PC-3 (cell line): Measurements from ENCODE around the gene CCNB2. TPM values are rescaled to one million over a fixed set of nuclear protein-coding genes. Genes with fewer than 3 reads are reported as not detected.

Source experiments
- ATAC-seq: fragments of 200-7000 bp; cut with Tn5 transposase; 2 replicates; pipeline ENCODE4 v1.9.1; 2020; ENCODE audit warnings: mild to moderate bottlenecking, moderate library complexity
- BruUV-seq: library from RNA; stranded (reverse); fragments of 400-500 nt; replicated peaks from 2 replicates; lab custom pipeline; 2021; lab: Mats Ljungman, UMichigan
- CTCF ChIA-PET: fragments of 300-600 bp; sonication (Branson Sonifier 250); formaldehyde crosslinking; loops from one replicate; lab custom pipeline; 2022; ENCODE audit warnings: antibody characterized with exemption; lab: Charles Lee
- POLR2A ChIA-PET: fragments of 300-600 bp; sonication (Branson Sonifier 250); formaldehyde crosslinking; loops from one replicate; lab custom pipeline; 2022; ENCODE audit warnings: antibody characterized with exemption; ENCODE audit not compliant: unreplicated experiment; lab: Charles Lee
- DNase-seq: peaks from one replicate; pipeline ENCODE4 v3.0.0-alpha.2; 2015
- H2AFZ ChIP-seq: fragments of 300-600 bp; sonication (generic); 2 replicates; pipeline ENCODE4 v1.6.0; 2016; ENCODE audit warnings: antibody characterized with exemption, low read length
- H3F3A ChIP-seq: fragments of 300-600 bp; sonication (generic); one replicate; pipeline ENCODE4 v1.6.0; 2017; ENCODE audit warnings: antibody characterized with exemption, low read length, control low read depth, mild to moderate bottlenecking; ENCODE audit not compliant: unreplicated experiment
- H3K27ac ChIP-seq: fragments of 300-600 bp; sonication (generic); 2 replicates; pipeline ENCODE4 v1.5.1; 2016; ENCODE audit warnings: mild to moderate bottlenecking, low read length
- H3K27me3 ChIP-seq: fragments of 300-600 bp; sonication (generic); 2 replicates; pipeline ENCODE4 v1.6.1; 2016; ENCODE audit warnings: low read length, mixed read lengths
- H3K36me3 ChIP-seq: fragments of 300-600 bp; sonication (generic); 2 replicates; pipeline ENCODE4 v1.6.1; 2016; ENCODE audit warnings: low read depth, mixed run types, low read length, mixed read lengths
- H3K4me1 ChIP-seq: fragments of 300-600 bp; sonication (generic); 2 replicates; pipeline ENCODE4 v1.5.1; 2016; ENCODE audit warnings: low read length; ENCODE audit not compliant: insufficient read depth
- H3K4me2 ChIP-seq: fragments of 300-600 bp; sonication (generic); 2 replicates; pipeline ENCODE4 v1.6.0; 2016; ENCODE audit warnings: low read length
- H3K4me3 ChIP-seq: fragments of 300-600 bp; sonication (generic); 2 replicates; pipeline ENCODE4 v1.5.1; 2016; ENCODE audit warnings: mild to moderate bottlenecking, low read length, mixed read lengths
- H3K79me2 ChIP-seq: fragments of 300-600 bp; sonication (generic); 2 replicates; pipeline ENCODE4 v1.6.1; 2017; ENCODE audit warnings: low read length, mixed read lengths
- H3K9ac ChIP-seq: fragments of 300-600 bp; sonication (generic); 2 replicates; pipeline ENCODE4 v1.6.0; 2016; ENCODE audit warnings: mild to moderate bottlenecking, low read length
- H3K9me2 ChIP-seq: fragments of 300-600 bp; sonication (generic); replicated peaks from 2 replicates; pipeline ENCODE4 v1.6.1; 2016; ENCODE audit warnings: mixed run types, low read length, mixed read lengths
- H3K9me3 ChIP-seq: fragments of 300-600 bp; sonication (generic); 2 replicates; pipeline ENCODE4 v1.6.1; 2016; ENCODE audit warnings: low read length, mixed read lengths
- H4K20me1 ChIP-seq: fragments of 300-600 bp; sonication (generic); 2 replicates; pipeline ENCODE4 v1.6.1; 2016; ENCODE audit warnings: low read length, mixed read lengths
- EZH2 ChIP-seq: fragments of 300-600 bp; sonication (generic); IDR thresholded peaks from one replicate; pipeline ENCODE4 v1.6.1; 2017; ENCODE audit warnings: antibody characterized with exemption, mild to moderate bottlenecking, low read length; ENCODE audit not compliant: unreplicated experiment
- EZH2phosphoT487 ChIP-seq: fragments of 300-600 bp; sonication (generic); IDR thresholded peaks from 2 replicates; pipeline ENCODE4 v1.6.1; 2018; ENCODE audit warnings: mild to moderate bottlenecking, antibody characterized with exemption, low read length, borderline replicate concordance
- intact Hi-C: fragments of 100-400 bp; cut with micrococcal nuclease; formaldehyde crosslinking; loops from 2 replicates; pipeline ENCODE4 v1.9.0; 2023
- total RNA-seq: library from RNA; depleted of rRNA; stranded (reverse); fragments of >200 nt; gene quantifications from 2 replicates; pipeline ENCODE4 v1.2.3, GENCODE V29; 2014
- TF ChIP-seq, protein P1 (sequence below): fragments of 300-600 bp; sonication (generic); conservative IDR thresholded peaks from 2 replicates; pipeline ENCODE4 v1.5.1; 2017; ENCODE audit warnings: antibody characterized with exemption, low read depth, mild to moderate bottlenecking, low read length

Gene CCNB2
- total RNA-seq, 1 experiment from 2014 or later: 61.7 TPM

DNA sequence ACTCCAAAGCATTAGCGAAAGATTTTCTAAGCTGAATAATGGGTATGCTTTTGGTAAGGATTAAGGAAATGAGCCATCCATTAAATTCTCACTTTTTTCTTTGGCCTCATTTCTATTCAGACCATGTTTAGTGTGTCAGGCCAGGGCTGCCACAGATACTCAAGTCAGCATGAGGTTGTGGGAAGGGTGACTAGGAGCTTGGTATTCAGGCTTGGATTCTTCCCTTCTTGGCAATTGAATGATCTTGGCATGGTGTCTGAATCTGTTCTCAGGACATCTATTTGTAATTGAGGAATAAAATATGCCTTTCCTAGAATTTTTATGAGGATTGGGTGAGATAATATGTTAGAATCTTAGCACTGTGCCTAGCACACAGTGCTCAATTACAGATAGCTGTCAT, 11.2 kb downstream of the CCNB2 start:
- peaks cover 46% of the 10 kb centered on the region for H3K36me3 ChIP-seq
- CTCF ChIA-PET: no interaction called here

DNA sequence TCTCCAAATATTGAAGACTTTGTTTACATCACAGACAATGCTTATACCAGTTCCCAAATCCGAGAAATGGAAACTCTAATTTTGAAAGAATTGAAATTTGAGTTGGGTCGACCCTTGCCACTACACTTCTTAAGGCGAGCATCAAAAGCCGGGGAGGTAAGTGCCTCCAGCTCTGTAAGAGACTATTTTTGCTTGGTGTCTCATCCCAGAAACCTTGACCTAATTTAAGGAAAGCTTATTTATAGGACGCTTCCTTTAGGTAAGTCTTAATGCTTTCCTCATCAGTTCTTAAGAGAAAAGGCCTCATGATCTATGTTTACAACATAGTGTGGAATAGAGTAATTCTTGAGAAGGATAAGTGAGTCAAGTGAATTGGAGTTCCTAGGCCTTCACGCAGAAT, 11.8 kb downstream of the CCNB2 start:
- H3K4me2 ChIP-seq: no peak overlapping the region
- H3K36me3 ChIP-seq: peaks cover 43% of the 10 kb centered on the region
- H3K79me2 ChIP-seq: no peaks in the 10 kb centered on the region
- ATAC-seq (no peak), DNase-seq (no peak)
- POLR2A ChIA-PET: no interaction called here
- intact Hi-C loops: no loop called here
- H3F3A ChIP-seq: no peaks in the 10 kb centered on the region
- BruUV-seq: no TSS peak
- H2AFZ ChIP-seq: no peak overlapping the region
- H3K27ac ChIP-seq: no peak overlapping the region
- no peak overlapping the region for H3K4me3 ChIP-seq
- no peaks in the 10 kb centered on the region for H3K9me3 ChIP-seq
- no peaks in the 10 kb centered on the region for H4K20me1 ChIP-seq
- H3K9ac ChIP-seq: no peak overlapping the region
- no peaks in the 10 kb centered on the region for H3K9me2 ChIP-seq
- H3K4me1 ChIP-seq: no peaks in the 10 kb centered on the region
- H3K27me3 ChIP-seq: no peaks in the 10 kb centered on the region
- CTCF ChIA-PET: no interaction called here
- TF ChIP-seq EZH2phosphoT487: no peak

More for the DNA sequence above, 11.2 kb downstream of the CCNB2 start:
- Histone ChIP-seq H3K79me2 (no peaks in the 10 kb centered on the region), H3K4me3 (no peak overlapping the region), H3K27me3 (no peaks in the 10 kb centered on the region), H2AFZ (no peak overlapping the region), H4K20me1 (no peaks in the 10 kb centered on the region), H3K27ac (no peak overlapping the region), H3K9ac (no peak overlapping the region), H3F3A (no peaks in the 10 kb centered on the region), H3K9me3 (no peaks in the 10 kb centered on the region), H3K4me2 (no peak overlapping the region), H3K4me1 (no peaks in the 10 kb centered on the region), H3K9me2 (no peaks in the 10 kb centered on the region)
- ATAC-seq (no peak), DNase-seq (no peak)
- intact Hi-C loops: no loop called here
- no TSS peak for BruUV-seq
- POLR2A ChIA-PET: no interaction called here
- TF ChIP-seq, protein P1, sequence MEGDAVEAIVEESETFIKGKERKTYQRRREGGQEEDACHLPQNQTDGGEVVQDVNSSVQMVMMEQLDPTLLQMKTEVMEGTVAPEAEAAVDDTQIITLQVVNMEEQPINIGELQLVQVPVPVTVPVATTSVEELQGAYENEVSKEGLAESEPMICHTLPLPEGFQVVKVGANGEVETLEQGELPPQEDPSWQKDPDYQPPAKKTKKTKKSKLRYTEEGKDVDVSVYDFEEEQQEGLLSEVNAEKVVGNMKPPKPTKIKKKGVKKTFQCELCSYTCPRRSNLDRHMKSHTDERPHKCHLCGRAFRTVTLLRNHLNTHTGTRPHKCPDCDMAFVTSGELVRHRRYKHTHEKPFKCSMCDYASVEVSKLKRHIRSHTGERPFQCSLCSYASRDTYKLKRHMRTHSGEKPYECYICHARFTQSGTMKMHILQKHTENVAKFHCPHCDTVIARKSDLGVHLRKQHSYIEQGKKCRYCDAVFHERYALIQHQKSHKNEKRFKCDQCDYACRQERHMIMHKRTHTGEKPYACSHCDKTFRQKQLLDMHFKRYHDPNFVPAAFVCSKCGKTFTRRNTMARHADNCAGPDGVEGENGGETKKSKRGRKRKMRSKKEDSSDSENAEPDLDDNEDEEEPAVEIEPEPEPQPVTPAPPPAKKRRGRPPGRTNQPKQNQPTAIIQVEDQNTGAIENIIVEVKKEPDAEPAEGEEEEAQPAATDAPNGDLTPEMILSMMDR: no peak
- TF ChIP-seq EZH2 (no peak), EZH2phosphoT487 (no peak)

DNA sequence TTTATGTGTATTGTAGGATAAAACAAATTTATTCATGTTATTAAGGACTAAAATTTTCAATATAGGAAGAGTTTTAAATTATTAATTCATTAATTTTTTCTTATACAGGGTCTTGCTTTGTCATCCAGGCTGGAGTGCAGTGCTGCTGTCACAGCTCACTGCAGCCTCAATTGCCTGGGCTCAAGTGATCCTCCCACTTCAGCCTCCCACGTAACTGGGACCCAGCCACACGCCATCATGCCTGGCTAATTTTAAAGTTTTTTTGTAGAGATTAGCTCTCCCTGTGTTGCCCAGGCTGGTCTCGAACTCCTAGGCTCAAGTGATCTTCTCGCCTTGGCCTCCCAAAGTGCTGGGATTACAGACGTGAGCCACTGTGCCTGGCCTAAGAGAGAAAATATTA, 14.7 kb downstream of the CCNB2 start:
- CTCF ChIA-PET: no interaction called here
- no peak for TF ChIP-seq EZH2
- TF ChIP-seq, protein P1: no peak
- TF ChIP-seq EZH2phosphoT487: no peak
- H3K79me2 ChIP-seq: no peaks in the 10 kb centered on the region
- H3K36me3 ChIP-seq: peaks cover 41% of the 10 kb centered on the region
- no peaks in the 10 kb centered on the region for H3K9me3 ChIP-seq
- H3F3A ChIP-seq: no peaks in the 10 kb centered on the region
- H3K9ac ChIP-seq: no peak overlapping the region
- BruUV-seq: no TSS peak
- no peak overlapping the region for H3K4me3 ChIP-seq
- no peaks in the 10 kb centered on the region for H4K20me1 ChIP-seq
- H3K27me3 ChIP-seq: no peaks in the 10 kb centered on the region
- intact Hi-C loops: no loop called here
- ATAC-seq (no peak), DNase-seq (no peak)
- no peak overlapping the region for H3K4me2 ChIP-seq
- no peaks in the 10 kb centered on the region for H3K9me2 ChIP-seq
- H3K4me1 ChIP-seq: no peaks in the 10 kb centered on the region
- no peak overlapping the region for H2AFZ ChIP-seq
- no peak overlapping the region for H3K27ac ChIP-seq
- POLR2A ChIA-PET: no interaction called here
